ENCODE results near the gene SOD2.
"Not testable (repeated sequence)": the region's sequence is repeated elsewhere in the genome, so short reads cannot be mapped to it uniquely, and the experiment has no call there.

DNA sequence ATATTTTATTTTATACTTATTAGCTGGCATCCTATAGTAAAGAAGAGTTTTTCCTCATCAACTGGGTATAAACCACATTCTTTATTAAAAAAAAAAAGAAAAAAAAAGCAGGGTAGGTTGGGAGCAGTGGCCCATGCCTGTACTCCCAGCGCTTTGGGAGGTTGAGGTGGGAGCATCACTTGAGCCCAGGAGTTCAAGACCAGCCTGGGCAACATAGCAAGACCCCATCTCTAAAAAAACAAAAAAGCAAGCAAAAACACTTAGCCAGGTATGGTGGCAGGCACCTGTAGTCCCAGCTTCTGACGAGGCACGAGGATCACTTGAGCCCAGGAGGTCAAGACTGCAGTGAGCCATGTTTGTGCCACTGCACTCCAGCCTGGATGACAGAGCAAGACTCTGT lies 28.9 kb upstream of the SOD2 start:
- TF ChIP-seq, protein P1, sequence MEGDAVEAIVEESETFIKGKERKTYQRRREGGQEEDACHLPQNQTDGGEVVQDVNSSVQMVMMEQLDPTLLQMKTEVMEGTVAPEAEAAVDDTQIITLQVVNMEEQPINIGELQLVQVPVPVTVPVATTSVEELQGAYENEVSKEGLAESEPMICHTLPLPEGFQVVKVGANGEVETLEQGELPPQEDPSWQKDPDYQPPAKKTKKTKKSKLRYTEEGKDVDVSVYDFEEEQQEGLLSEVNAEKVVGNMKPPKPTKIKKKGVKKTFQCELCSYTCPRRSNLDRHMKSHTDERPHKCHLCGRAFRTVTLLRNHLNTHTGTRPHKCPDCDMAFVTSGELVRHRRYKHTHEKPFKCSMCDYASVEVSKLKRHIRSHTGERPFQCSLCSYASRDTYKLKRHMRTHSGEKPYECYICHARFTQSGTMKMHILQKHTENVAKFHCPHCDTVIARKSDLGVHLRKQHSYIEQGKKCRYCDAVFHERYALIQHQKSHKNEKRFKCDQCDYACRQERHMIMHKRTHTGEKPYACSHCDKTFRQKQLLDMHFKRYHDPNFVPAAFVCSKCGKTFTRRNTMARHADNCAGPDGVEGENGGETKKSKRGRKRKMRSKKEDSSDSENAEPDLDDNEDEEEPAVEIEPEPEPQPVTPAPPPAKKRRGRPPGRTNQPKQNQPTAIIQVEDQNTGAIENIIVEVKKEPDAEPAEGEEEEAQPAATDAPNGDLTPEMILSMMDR (IDR thresholded peaks at IDR 0.05) = not testable (repeated sequence)
- not testable (repeated sequence) for TF ChIP-seq POLR2A (IDR thresholded peaks at IDR 0.05)

All from heart left ventricle (tissue), 13 donors.